LHCN-M2 (cell line): ENCODE results near the gene TMPRSS7. TPM values are rescaled to one million over a fixed set of nuclear protein-coding genes. Genes with fewer than 3 reads are reported as not detected.

ENCODE experiments used
- DNase-seq: peaks from one replicate; pipeline ENCODE4 v3.0.0-alpha.2; 2012; ENCODE audit warnings: low read depth
- polyA plus RNA-seq: library from polyadenylated mRNA; unstranded; fragments of >200 nt; gene quantifications from one replicate; pipeline ENCODE4 v1.2.1, GENCODE V29; 2012; ENCODE audit warnings: missing spikeins
- total RNA-seq: library from RNA; depleted of rRNA; stranded (reverse); fragments of >200 nt; gene quantifications from 2 replicates; pipeline ENCODE4 v1.2.3, GENCODE V29; 2014; rRNA removed

The TMPRSS7 gene, protein sequence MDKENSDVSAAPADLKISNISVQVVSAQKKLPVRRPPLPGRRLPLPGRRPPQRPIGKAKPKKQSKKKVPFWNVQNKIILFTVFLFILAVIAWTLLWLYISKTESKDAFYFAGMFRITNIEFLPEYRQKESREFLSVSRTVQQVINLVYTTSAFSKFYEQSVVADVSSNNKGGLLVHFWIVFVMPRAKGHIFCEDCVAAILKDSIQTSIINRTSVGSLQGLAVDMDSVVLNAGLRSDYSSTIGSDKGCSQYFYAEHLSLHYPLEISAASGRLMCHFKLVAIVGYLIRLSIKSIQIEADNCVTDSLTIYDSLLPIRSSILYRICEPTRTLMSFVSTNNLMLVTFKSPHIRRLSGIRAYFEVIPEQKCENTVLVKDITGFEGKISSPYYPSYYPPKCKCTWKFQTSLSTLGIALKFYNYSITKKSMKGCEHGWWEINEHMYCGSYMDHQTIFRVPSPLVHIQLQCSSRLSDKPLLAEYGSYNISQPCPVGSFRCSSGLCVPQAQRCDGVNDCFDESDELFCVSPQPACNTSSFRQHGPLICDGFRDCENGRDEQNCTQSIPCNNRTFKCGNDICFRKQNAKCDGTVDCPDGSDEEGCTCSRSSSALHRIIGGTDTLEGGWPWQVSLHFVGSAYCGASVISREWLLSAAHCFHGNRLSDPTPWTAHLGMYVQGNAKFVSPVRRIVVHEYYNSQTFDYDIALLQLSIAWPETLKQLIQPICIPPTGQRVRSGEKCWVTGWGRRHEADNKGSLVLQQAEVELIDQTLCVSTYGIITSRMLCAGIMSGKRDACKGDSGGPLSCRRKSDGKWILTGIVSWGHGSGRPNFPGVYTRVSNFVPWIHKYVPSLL
- total RNA-seq = not detected in 2 replicates
- polyA plus RNA-seq = 0.04 TPM

DNA sequence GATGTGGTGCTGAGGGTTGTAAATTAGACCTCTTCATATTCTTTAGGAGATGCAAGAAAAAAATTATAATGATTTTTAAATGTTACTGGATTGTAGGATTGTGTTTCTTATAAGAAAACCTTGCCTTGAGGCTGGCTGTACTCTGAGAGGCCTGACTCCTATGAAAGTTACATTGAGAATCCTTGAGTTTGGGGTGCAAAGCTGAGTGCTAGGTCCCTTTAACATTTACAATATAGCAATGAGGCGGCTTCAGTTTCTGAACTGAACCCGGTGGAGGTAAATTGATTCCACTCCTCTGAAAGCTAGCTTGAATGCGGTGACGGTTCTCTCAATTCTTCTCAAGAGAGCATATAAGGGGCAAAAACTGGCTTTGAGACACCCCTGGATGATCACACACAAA lies at the start of gene TMPRSS7:
Gene TMPRSS7, plus strand, starts transcription at position 301 of the 400 bp plus-strand sequence. CDS start 110 bp downstream, outside the sequence.
- DNase-seq = no peak

DNA sequence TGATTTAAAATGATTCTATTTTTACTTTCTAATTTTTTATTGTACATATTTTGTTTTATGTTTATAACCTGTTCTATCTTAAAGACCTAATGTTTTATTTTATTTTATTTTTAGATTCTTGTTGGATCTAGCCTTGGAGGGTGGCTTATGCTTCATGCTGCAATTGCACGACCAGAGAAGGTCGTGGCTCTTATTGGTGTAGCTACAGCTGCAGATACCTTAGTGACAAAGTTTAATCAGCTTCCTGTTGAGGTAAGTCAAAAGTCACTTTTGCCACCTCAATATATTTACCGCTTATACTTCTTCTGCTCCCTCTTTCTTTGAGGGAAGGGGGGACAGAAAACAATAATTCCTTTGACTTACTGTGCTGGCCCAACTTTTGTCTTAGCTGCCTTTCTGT lies 47.7 kb upstream of the TMPRSS7 start:
- no peak for DNase-seq

DNA sequence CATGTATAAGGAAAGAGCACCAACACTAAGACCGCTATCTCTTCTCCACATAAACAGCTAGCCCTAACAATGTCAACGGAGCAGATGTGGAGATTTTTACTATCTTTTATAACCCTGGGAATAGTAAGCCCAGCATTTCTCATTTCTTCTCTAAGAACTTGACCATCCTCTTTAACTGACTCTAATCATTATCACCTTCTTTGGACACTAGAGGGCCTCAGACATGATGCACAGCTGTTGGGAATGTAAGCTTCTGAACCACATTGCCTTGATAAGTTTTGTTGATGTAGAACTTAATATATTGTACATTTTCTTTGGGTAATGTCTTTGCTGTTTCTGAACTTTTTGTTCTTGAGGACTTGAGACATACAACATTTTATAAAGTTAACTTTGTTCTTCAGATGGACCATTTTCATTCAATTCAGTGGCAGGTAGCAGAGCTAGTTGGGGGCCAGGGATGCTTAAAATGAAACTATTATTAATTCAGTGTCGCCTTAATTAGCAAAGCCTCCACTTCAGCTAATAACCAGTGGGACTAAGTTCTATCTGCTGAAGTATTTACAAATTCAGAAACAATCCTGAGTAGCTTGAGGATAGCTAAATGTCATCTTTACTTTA lies 45.4 kb upstream of the TMPRSS7 start:
- DNase-seq = peak; percentile 70

DNA sequence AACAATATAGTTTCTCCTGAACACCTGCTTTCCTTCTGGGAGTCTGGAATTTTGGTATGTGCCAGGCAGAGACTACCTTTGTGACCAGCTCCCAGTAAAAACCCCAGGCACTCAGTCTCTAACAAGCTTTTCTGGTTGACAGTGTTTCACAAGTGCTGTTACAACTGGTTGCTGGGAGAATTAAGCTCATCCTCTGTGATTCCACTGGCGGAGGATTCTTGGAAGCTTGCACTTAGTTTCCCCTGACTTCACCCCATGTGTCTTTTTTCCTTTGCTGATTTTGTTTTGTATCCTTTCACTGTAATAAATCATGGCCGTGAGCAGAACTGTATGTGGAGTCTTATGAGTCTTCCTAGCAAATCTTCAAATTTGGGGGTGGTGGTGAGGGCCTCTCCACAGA lies 41.5 kb upstream of the TMPRSS7 start:
- DNase-seq = no peak

DNA sequence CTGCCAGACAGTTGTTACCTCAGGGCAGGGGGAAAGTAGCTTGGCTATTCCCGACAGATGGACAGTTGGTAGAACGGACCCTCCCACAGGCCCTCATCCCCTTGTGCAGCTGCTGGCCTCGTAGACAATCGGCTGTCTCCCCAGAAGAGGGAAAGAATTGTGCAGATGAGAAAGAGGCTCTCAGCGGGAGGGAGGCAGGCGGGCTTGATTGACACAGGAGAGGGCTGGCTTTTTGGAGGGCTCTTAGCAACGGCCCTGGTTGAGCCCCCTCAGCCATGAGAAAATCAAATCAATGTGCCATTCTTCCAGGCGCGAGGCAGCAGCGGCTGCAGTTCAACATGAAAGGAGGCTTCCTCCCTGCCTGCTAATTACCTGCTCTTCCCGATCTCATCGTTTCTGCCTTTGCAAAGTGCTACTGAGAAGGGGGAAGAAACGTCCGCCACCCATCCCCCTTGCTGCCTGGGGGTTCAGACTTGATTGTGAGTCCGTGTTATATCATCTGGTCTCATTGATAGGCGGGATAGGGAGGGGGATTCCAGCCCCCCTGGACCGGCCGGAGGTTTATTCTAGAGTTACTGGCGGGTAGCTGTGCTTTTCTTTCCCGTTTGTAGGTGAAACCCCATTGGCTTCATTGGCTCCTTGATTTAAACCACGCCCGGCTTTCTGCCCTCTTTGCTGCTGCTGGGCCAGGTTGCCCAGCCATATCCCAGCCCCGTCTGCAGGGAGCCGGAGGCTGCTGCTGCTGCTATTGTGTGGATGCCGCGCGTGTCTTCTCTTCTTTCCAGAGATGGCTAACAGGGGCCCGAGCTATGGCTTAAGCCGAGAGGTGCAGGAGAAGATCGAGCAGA lies 35.7 kb upstream of the TMPRSS7 start, which contains the start of gene TAGLN3:
Gene TAGLN3, plus strand, starts transcription at position 287 of the 848 bp plus-strand sequence. Its CDS starts 501 bp downstream, at position 788.
- DNase-seq = peak; percentile 20

DNA sequence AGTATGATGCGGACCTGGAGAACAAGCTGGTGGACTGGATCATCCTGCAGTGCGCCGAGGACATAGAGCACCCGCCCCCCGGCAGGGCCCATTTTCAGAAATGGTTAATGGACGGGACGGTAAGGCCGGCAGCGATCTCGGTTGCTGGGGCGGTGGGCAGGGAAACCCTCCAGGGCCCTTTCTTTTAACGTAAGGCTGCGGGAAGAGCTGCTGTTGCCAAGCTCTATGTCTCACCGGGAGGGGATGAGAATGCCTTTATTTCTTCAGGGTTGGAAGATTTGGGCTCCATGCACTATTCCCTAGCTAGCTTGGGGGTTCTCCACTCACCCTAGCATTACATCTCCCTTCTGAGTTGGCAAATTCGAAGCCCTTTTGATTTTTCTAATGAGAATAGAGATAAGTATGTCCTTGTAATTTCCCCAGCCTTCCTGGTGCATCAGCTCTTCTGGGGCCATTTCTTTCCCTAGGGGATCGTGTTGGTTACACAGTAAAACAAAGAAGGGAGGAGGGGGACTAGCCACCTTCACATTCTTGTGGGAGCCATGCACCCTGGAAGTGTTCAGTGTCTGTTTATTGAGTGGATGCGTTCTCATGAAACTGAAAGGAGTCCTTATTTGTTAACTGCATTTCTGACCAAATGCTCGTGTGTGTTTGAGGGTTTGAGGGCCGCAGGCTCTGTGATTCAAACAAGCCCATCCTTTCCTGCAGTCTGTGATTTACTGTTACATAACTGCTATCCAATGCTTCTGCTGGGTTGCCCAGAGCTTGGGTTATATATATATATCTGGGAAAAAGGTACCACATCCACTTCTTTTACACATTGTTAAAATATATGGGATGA lies 34.8 kb upstream of the TMPRSS7 start:
- DNase-seq = no peak

DNA sequence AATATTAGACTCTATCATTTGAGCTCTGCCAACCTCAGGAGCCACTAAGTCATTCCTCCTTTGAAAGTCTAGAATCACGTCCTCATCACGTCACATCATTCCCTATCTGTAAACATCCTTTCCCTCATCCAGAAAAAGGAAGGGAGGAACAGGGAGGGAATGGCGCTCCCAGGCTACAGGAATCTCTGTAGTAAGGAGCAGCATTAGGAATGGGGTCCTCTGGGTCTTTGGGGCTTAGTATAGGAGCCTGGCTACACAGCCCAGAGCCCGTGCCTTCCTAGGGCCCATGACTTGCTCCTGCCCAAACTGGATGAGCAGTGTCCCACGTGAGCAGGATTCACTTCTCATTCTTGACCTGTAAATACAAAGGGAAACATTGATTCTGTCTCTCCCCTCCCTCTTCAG lies 34.2 kb upstream of the TMPRSS7 start:
- DNase-seq = no peak

DNA sequence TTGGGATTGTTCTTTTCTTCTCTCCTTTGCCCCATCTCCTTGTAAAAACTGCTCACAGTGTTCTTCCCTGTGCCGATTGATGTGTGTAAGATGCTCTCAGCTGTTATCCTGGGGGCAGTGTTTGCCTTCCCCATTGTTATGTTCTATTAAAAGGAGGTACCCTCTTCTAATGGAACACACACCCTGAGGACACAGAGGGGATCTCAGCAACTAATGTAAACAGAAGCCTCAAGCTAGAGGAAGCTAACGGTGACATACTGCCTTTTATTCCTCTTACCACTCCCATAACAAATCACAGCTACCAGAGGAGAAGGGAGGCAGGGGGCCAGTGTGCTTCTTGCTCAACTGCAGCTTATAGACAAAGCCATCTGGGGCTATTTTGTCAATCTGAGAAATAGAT lies 33.6 kb upstream of the TMPRSS7 start:
- no peak for DNase-seq

DNA sequence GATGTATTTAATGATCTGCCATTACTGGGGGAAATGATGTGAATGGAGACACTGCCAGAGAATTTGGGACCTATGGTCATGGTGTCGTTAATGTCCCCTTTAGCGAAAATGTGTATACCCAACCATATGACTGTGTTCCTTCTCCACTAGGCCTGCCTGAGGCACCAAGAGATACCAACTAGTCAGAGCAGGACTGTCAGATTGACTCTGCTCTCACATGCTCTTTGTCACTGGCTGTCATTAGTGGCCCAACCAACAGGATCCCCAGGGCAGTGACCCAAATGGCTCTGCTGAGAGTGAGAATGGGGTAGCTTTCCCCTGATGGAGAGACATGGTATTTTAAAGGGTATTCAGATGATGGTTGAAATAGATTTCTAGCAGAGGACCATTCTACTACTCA lies 33.0 kb upstream of the TMPRSS7 start:
- no peak for DNase-seq

DNA sequence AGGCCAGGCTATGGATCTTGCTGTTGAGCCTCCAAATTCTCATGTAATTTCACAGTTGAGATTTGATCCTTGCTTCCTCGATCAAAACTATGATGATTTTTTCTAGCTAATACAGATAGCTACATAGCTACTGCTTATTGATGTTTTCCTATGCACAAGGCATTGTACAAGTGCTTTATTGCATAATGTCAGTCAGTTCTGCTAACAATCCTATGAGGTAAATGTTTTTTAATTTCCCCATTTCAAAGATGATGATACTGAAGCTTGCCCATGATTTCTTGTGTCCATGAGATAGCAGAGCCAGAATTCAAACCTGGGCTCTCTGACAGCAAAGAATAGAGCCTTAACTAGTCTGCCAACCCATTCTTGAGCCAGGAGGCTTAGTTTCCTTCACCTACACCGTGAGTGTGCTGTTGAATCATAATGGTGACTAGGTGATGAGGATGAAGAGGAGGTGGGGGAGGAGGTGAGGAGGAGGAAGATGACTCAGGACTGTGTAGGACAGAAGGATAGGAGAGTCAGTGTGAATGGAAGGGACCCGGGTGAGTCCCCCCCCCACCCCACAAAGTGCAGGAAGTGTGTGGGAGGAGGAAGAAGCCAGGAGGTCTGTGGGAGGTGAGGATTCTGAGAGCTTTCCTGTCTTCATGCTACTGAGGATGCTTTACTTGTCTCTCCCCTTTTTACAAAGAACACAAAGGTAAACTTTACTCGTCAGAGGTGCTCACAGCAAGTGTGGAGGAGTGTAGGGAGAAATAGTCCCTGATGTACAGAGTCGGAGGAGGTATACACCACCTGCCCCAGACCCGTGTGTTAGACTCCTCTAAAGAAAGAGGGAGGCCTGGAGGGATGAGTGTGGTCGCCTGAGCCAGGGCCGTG lies 32.2 kb upstream of the TMPRSS7 start:
- no peak for DNase-seq

DNA sequence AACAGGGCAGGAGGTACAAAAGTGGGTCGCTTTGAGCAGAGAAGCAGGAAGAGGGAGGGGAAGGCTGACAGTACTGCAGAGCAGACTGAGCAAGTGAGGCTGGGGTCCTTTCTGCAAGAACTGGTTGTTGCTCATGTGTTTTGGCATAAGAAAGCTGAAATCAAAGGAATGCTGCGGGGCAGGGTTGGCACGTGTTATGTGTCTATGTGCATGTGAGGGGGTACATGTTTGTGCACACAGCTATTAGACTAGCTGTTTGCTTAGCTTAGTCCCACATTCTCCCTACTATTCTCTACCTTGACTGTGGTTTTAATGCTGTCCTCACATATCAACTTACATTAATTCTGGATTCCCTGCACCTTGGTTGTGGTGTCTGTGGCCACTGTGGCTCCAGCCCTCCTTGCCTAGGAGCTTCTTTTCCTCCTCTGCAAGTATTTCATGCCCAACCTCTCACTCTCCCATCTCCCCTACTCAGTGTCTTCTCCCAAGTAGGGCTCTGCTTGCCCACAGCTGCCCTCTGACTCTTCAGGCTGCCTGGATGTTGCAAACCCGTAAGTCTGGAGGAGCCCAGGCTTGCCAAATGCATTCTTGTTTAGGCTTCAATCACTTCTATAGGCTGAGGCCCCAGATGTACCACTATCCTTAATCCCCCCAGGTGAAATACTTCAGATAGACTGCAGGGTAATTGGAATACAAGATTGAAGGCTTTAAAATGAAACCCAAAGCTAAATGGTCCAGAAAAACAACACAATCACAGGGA lies 31.0 kb upstream of the TMPRSS7 start:
- no peak for DNase-seq

DNA sequence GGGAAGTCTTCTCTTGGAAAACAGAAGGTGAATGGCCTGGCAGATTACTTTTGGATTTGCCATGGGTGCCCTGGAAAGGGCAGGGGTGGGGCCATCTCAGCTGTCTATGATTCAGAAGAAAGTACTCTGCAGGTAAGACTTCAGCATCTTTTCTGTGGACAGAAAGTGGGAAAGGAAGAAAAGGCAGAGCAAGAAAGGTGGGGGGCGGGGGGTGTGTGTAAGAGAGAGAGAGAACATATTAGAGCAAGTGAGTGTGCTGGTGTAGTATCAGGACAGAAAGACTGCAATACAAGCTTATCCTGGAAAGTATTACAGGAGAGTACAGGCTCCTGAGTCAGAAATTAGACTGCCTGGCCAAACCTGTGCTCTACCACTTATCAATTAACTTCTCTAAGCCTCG lies 30.3 kb upstream of the TMPRSS7 start:
- no peak for DNase-seq

DNA sequence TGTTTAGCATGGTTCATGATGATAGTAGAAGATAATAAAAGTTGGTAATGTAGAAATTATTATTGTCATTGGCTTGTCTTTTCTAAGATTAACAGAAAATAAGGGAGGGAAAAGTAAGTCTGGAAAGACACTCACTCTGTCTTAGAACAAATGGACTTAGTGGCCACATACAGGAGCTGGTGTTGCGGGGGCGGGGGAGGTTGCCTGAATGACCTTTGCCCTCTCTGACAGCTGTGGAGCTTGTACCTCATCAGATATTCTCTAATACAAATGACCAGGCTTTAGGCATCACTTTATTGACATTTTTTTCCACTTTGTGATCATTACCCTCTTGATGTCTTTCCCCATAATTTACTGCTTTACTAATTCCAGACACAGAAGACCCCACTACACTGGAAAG lies 29.9 kb upstream of the TMPRSS7 start:
- no peak for DNase-seq

DNA sequence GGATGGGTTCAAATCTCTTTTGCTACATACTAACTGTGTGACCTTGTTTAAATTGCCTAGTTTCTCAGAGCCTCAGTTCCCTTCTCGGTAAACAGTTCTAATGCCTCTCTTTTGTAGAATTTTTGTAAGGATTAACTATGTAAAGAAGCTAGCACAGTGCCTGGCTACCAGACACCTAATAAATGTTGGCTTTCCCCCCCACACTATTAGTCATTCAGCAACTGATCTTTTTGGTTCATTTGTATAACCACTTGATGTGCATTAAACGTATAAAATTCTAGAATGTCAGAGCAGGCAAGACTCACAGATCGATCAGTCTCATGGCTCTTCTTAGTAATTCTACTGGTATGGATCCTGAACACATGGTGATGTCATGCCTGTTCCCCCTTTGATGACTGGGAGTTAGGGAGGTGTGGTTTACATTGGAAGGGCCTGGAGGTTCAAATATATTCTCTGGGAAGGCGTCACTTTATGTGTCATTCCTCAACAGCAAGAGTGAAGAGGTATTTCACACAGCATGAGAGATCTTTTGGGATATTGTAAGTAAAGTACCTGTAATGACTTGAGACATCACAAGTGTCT lies 29.4 kb upstream of the TMPRSS7 start:
- peak; percentile 22 for DNase-seq

DNA sequence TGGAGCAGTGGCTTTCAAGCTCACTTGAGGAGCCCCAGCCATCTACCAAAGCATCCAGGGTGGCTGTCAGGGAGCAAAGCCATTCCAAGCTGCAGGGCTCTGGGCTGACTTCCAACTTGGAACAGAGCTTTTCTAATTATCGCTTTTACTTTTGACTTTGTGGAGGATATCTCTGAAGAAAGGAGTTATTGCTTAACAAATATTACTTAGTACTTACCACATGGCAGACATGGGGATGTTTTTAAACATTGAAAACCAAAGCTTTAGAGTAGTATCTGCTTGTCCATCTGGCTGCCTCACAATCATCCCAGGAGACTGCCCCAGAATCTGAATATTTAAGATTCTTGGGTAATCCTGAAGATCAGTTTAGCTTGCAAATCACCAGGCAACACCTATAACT lies 26.9 kb upstream of the TMPRSS7 start:
- peak; percentile 38 for DNase-seq

DNA sequence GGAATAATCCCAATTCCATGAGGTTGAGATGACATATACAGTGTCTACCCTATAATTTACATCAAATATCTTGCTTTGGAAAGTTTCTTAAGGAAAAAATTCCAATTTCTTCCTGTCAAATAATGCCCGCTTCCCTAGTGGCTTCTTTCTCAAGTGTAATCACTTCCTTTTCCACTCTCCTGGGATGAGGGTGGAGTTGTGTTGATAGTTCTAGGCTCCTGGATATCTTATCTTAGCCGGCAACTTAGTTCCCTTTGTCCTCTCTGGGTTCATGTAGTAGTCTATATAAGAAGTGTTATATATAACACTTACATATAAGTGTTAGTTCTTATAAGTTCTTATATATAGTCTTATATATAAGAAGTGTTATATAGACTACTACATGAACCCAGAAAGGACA lies 24.9 kb upstream of the TMPRSS7 start:
- DNase-seq = no peak

DNA sequence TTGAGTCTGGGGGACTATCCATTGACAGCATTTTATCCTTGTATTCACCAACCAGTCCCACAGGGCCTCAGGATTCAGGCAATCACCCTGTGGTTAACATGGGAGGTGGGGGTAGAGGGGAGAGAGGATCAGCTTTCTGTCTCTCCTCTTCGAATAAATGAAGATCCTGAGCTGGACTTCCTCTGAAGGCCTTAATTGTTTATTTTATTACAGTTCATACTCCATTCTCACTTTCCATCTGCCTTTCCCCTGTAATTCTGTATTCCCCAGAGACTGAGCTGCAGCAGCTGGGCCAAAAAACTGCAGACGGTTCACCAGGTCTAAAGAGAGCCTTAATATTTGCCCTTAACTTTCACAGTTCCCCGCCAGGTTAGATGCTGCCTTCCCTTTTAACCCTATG lies 23.9 kb upstream of the TMPRSS7 start:
- peak; percentile 79 for DNase-seq

DNA sequence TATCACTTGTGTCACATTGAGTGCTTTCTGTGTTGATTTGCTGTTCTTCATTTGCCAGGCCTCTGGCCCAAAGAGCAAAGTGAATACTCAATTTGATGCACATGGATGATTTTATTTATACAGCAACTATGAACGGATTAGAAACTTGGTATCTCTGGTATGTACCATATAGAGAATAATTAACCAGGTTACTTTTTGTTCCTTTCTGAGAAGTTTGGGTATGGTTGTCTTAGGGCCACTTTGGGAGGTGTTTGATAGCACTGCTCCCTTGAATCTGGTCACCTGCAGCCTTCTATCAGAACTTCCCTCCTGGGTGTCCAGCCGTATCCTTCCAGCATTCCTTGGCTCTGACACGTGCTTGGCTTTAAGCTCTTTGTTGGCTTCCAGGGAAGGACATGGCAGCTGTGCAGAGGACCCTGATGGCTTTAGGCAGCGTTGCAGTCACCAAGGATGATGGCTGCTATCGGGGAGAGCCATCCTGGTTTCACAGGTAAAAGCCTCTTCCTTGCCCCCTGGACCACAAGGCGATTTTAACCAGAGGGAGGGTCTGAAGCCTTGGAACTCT lies 23.1 kb upstream of the TMPRSS7 start:
- no peak for DNase-seq
